Fibroblast of pulmonary artery (primary cell): ENCODE measurements around the gene LGR4.

ENCODE experiments used
- DNase-seq: peaks from one replicate; pipeline ENCODE4 v3.0.0-alpha.2; 2010; ENCODE audit warnings: low read depth
- H3K4me3 ChIP-seq: replicated peaks from 2 replicates; pipeline ENCODE4 v1.5.1; 2011; ENCODE audit warnings: low read depth, mild to moderate bottlenecking, control low read depth, low read length, moderate library complexity
- TF ChIP-seq, protein P1 (sequence below): IDR thresholded peaks from 2 replicates; pipeline ENCODE4 v1.5.1; 2011; ENCODE audit warnings: mild to moderate bottlenecking, control low read depth, low read length, inconsistent platforms; ENCODE audit errors: missing control alignments

Gene LGR4

DNA sequence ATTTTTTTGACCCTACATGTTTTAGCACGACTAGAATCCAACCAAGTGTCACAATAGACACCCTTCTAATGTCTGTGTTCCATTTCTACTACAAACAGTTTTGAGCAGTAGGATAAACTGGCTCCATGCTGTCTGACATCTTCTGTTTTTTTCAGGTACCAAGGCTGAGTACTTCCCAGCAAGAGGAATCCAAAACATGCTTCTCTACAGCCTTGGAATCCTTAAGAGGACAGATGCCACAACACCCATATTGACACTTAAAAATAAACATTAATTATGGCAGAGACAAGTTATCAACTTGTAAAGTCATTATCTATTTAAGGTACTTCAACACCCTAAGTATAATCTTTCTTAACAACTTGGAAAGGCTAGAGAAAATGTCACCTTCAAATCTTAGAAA is 54.2 kb downstream of the LGR4 start:
- no peak overlapping the region for H3K4me3 ChIP-seq
- no peak for DNase-seq
- TF ChIP-seq, protein P1, sequence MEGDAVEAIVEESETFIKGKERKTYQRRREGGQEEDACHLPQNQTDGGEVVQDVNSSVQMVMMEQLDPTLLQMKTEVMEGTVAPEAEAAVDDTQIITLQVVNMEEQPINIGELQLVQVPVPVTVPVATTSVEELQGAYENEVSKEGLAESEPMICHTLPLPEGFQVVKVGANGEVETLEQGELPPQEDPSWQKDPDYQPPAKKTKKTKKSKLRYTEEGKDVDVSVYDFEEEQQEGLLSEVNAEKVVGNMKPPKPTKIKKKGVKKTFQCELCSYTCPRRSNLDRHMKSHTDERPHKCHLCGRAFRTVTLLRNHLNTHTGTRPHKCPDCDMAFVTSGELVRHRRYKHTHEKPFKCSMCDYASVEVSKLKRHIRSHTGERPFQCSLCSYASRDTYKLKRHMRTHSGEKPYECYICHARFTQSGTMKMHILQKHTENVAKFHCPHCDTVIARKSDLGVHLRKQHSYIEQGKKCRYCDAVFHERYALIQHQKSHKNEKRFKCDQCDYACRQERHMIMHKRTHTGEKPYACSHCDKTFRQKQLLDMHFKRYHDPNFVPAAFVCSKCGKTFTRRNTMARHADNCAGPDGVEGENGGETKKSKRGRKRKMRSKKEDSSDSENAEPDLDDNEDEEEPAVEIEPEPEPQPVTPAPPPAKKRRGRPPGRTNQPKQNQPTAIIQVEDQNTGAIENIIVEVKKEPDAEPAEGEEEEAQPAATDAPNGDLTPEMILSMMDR = no peak

DNA sequence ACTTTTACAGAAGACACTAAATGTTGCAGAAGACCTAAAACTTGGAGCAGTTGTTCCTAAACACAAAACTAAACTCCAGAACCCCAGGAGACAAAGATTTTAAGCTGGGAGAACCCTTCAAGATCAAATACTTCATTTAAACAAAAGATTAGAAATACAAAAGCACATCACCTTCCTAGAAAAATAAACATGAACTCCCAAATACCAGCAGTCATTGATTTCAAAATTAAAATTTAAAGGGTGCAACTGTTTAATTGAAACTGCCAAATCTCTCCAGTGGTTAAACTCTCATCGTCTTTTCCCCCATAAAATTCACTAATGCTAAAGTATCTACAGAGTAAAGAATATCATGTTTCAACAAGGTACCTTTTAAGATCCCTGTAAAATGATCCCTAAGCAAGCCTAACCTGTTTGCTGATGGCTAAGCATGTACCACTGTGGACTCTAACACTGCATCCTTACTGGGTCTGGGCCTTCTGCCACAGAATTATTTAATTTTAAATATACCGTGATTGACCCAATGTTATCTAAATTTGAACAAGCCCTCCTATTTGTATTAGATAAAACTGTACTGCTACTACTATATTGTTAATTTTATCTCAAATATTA is 55.9 kb downstream of the LGR4 start:
- no peak overlapping the region for H3K4me3 ChIP-seq
- TF ChIP-seq, protein P1 = no peak
- DNase-seq = no peak

DNA sequence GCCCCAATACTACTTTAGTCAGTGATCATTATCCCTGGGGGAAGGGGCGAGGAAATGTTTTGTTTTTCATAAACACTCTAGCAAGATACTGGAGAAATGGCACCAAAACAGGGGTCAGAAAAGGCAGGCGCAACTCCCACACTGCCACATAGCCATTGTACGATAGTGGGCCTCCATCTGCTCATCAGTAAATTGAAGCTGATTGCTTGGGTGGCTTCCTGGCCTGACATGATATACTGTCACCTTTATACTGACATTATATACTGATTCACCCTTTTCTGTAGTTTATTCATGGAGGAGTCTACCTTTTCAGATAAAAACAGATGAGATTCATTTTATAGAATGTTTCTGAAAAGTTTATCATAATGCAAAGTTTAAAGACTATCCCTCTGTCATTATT is 57.9 kb downstream of the LGR4 start:
- no peak overlapping the region for H3K4me3 ChIP-seq
- TF ChIP-seq, protein P1 = no peak
- no peak for DNase-seq

DNA sequence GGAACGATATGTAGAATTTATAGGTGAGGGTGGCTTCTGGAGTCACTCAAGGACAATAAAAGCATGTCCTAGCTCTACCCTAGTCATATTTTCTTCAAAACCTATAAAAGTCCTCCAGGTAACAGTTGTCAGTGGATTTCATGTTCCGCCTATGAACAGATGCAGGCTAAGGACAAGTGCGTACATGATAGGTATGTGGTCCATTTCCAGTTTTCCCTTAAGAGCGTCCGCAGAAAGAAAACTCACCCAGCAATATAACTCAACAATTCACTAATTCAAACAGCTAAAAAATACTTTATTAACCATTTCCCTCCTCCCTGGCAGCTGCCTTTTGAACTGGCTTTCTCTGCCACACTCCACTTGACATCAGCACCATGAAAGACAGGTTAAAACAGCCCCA is 59.4 kb downstream of the LGR4 start:
- DNase-seq = no peak
- H3K4me3 ChIP-seq = no peak overlapping the region
- TF ChIP-seq, protein P1 = no peak

DNA sequence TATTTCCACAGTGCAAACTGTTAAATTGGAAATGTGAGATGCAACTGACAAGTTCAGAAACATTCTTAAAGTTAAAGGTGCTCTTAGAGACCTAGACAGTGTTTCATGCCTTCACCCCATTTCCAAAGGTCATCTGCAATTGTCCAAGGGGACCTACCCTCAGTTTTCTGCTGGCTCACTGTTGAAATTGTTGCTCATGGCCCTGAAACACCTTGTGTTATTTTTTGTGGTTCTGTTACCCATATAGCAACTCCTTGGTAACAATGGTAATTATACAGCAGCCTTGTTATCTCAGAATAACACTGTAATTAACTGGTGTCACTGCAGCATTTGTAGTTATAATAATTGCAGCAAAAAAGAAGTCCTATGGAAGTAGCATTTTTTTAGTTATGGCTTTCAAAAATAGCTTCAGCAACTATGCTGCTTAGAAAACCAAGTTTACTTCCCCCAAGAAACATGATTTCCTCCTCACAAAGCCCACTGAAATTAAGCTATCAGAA is 60.3 kb downstream of the LGR4 start:
- H3K4me3 ChIP-seq = no peak overlapping the region
- TF ChIP-seq, protein P1 = no peak
- DNase-seq = no peak

DNA sequence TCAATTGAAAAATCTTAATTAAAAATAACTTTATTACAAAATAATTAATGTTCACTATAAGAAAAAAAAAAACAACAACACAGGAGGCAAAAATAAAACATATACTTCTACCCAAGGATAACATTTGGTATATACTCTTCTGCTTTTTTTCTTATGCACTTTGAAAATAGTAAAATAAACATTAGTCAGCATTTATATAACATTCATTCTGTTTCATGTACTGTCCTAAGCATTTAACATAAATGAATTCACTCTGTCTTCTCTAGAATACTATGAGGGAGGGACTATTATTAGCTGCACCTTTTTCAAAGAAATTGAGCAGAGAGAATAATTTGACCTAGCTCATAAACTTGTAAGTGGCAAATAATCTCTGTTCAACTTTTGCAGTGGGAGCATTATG is 61.3 kb downstream of the LGR4 start:
- TF ChIP-seq, protein P1 = no peak
- no peak overlapping the region for H3K4me3 ChIP-seq
- no peak for DNase-seq

DNA sequence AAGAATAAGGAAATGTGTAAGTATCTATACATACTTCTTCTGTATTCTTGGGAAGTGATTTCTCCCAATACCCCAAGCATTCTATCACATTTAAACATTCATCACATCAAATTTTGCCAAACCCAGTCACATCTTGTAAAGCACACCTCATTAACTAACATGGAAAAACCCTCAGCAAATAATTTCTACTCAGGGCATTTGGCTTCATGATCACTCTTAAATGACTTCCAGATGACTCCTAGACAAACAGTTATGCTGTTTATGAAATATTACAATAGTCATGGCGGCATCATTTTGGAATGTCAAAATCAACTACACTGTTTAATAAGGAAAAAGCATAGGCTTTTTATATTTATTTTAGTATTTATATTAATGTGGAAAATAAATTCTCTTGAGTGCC is 62.3 kb downstream of the LGR4 start:
- TF ChIP-seq, protein P1 = no peak
- H3K4me3 ChIP-seq = no peak overlapping the region
- DNase-seq = no peak
